OCI-LY7 (cell line): ENCODE results near the gene FDXACB1.

ENCODE experiments used
- EZH2phosphoT487 ChIP-seq: fragments of 200-600 bp; sonication (generic); IDR thresholded peaks from 2 replicates; pipeline ENCODE4 v1.6.1; 2018; ENCODE audit warnings: low read depth, borderline replicate concordance, mild to moderate bottlenecking, mixed run types, antibody characterized with exemption, low read length, moderate library complexity, mixed read lengths
- TF ChIP-seq, protein P1 (sequence below): fragments of 200-600 bp; sonication (generic); conservative IDR thresholded peaks from 2 replicates; pipeline ENCODE4 v1.5.1; 2014; ENCODE audit warnings: mild to moderate bottlenecking, antibody characterized with exemption, low read length, moderate library complexity, mixed read lengths

DNA sequence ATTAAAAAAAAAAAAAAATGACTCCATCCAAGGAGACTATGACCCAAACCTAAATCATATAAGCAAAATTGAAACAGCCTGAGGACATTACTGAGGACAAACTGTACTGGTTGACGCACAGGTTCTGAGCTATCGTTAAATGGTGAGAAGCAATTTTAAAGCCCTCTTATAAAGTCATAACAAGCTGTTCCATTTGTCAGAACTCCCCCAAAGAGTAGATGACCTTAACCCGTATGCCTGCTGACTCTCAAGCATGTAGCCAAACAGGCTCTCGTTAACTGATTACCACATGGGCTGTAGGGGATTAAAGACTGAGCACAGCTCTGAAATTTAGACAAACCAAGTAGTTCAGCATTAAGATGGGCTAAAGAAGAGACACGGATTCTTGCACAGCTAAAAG, 30.4 kb upstream of the FDXACB1 start:
- TF ChIP-seq, protein P1, sequence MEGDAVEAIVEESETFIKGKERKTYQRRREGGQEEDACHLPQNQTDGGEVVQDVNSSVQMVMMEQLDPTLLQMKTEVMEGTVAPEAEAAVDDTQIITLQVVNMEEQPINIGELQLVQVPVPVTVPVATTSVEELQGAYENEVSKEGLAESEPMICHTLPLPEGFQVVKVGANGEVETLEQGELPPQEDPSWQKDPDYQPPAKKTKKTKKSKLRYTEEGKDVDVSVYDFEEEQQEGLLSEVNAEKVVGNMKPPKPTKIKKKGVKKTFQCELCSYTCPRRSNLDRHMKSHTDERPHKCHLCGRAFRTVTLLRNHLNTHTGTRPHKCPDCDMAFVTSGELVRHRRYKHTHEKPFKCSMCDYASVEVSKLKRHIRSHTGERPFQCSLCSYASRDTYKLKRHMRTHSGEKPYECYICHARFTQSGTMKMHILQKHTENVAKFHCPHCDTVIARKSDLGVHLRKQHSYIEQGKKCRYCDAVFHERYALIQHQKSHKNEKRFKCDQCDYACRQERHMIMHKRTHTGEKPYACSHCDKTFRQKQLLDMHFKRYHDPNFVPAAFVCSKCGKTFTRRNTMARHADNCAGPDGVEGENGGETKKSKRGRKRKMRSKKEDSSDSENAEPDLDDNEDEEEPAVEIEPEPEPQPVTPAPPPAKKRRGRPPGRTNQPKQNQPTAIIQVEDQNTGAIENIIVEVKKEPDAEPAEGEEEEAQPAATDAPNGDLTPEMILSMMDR = no peak
- TF ChIP-seq EZH2phosphoT487 = no peak
